WTC11 (cell line): Measurements from ENCODE around the gene ASIC1. TPM values are rescaled to one million over a fixed set of nuclear protein-coding genes. Genes with fewer than 3 reads are reported as not detected.
"Not testable (repeated sequence)": the region's sequence is repeated elsewhere in the genome, so short reads cannot be mapped to it uniquely, and the experiment has no call there.

Source experiments
- ATAC-seq: fragments of 200-7000 bp; cut with Tn5 transposase; 2 replicates; pipeline ENCODE4 v1.10.0; 2021; ENCODE audit warnings: mild to moderate bottlenecking, moderate library complexity
- CTCF ChIA-PET: fragments of 300-600 bp; sonication (Branson Sonifier 250); formaldehyde crosslinking; loops from one replicate; lab custom pipeline; 2021; ENCODE audit warnings: antibody characterized with exemption; lab: Charles Lee
- POLR2A ChIA-PET: fragments of 350-600 bp; sonication (Branson Sonifier 250); formaldehyde crosslinking; loops from one replicate; lab custom pipeline; 2021; ENCODE audit warnings: antibody characterized with exemption; lab: Charles Lee
- DNase-seq: peaks from one replicate; pipeline ENCODE4 v3.0.0; 2021; ENCODE audit warnings: low spot score
- H3K27ac Mint-ChIP-seq: 2 replicates; pipeline ENCODE4 v1.8.0; 2021; ENCODE audit warnings: mixed read lengths
- H3K27me3 Mint-ChIP-seq: 2 replicates; pipeline ENCODE4 v1.8.0; 2021; ENCODE audit warnings: low read depth, mild to moderate bottlenecking, moderate library complexity, mixed read lengths
- H3K36me3 Mint-ChIP-seq: 2 replicates; pipeline ENCODE4 v1.8.0; 2021; ENCODE audit warnings: mixed read lengths
- H3K4me1 Mint-ChIP-seq: 2 replicates; pipeline ENCODE4 v1.8.0; 2022; ENCODE audit warnings: mixed read lengths
- H3K4me3 Mint-ChIP-seq: 2 replicates; pipeline ENCODE4 v1.8.0; 2021; ENCODE audit warnings: mild to moderate bottlenecking, moderate library complexity, mixed read lengths
- H3K9me3 Mint-ChIP-seq: 2 replicates; pipeline ENCODE4 v1.8.0; 2021; ENCODE audit warnings: mixed read lengths
- ATF1 ChIP-seq: sonication (generic); formaldehyde crosslinking; IDR thresholded peaks from 2 replicates; pipeline ENCODE4 v1.8.1; 2023; ENCODE audit warnings: mild to moderate bottlenecking, moderate library complexity, missing genetic modification reagents
- ELF4 ChIP-seq: sonication (generic); formaldehyde crosslinking; IDR thresholded peaks from 2 replicates; pipeline ENCODE4 v1.8.1; 2022; ENCODE audit warnings: low read depth, mild to moderate bottlenecking, moderate library complexity, missing genetic modification reagents
- EMX1 ChIP-seq: fragments of 250-450 bp; sonication (Bioruptor Pico); IDR thresholded peaks from 2 replicates; pipeline ENCODE4 v1.8.0; 2021; ENCODE audit warnings: mild to moderate bottlenecking
- FOXK1 ChIP-seq: sonication (generic); formaldehyde crosslinking; IDR thresholded peaks from 2 replicates; pipeline ENCODE4 v1.8.0; 2022; ENCODE audit warnings: mild to moderate bottlenecking, moderate library complexity, missing genetic modification reagents
- GTF2I ChIP-seq: fragments of 250-450 bp; sonication (Bioruptor Pico); conservative IDR thresholded peaks from 2 replicates; pipeline ENCODE4 v1.4.0; 2021; ENCODE audit warnings: mild to moderate bottlenecking
- IRF2 ChIP-seq: sonication (generic); formaldehyde crosslinking; IDR thresholded peaks from 2 replicates; pipeline ENCODE4 v1.8.0; 2022; ENCODE audit warnings: low read depth, missing genetic modification reagents, borderline replicate concordance
- MYBL2 ChIP-seq: sonication (generic); formaldehyde crosslinking; IDR thresholded peaks from 2 replicates; pipeline ENCODE4 v1.8.1; 2023; ENCODE audit warnings: mild to moderate bottlenecking, moderate library complexity, missing genetic modification reagents
- NFYB ChIP-seq: sonication (generic); formaldehyde crosslinking; conservative IDR thresholded peaks from 2 replicates; pipeline ENCODE4 v1.8.0; 2022; ENCODE audit warnings: low read depth, missing genetic modification reagents
- NR2C2 ChIP-seq: sonication (generic); formaldehyde crosslinking; IDR thresholded peaks from 2 replicates; pipeline ENCODE4 v1.8.0; 2022; ENCODE audit warnings: mild to moderate bottlenecking, missing genetic modification reagents
- NR3C1 ChIP-seq: sonication (generic); formaldehyde crosslinking; conservative IDR thresholded peaks from 2 replicates; pipeline ENCODE4 v1.8.1; 2023; ENCODE audit warnings: low read depth, mild to moderate bottlenecking, missing genetic modification reagents
- RELA ChIP-seq: sonication (generic); formaldehyde crosslinking; IDR thresholded peaks from 2 replicates; pipeline ENCODE4 v1.8.1; 2022; ENCODE audit warnings: missing genetic modification reagents, mild to moderate bottlenecking, borderline replicate concordance
- ZNF232 ChIP-seq: sonication (generic); formaldehyde crosslinking; IDR thresholded peaks from 2 replicates; pipeline ENCODE4 v1.8.0; 2022; ENCODE audit warnings: mild to moderate bottlenecking, missing genetic modification reagents
- ZNF263 ChIP-seq: sonication (generic); formaldehyde crosslinking; IDR thresholded peaks from 2 replicates; pipeline ENCODE4 v1.8.1; 2022; ENCODE audit warnings: low read depth, mild to moderate bottlenecking, moderate library complexity, missing genetic modification reagents
- total RNA-seq: library from RNA; stranded (reverse); gene quantifications from 3 replicates; pipeline ENCODE4 v1.2.3, GENCODE V29; 2021
- TF ChIP-seq, protein P1 (sequence below): sonication (generic); formaldehyde crosslinking; IDR thresholded peaks from 2 replicates; pipeline ENCODE4 v1.8.1; 2022; ENCODE audit warnings: low read depth, mild to moderate bottlenecking, moderate library complexity, missing genetic modification reagents, borderline replicate concordance
- TF ChIP-seq, protein P2 (sequence below): sonication (generic); formaldehyde crosslinking; IDR thresholded peaks from 2 replicates; pipeline ENCODE4 v1.8.1; 2023; ENCODE audit warnings: mild to moderate bottlenecking, missing genetic modification reagents
- TF ChIP-seq, protein P3 (sequence below): fragments of 250-450 bp; sonication (Bioruptor Pico); conservative IDR thresholded peaks from 2 replicates; pipeline ENCODE4 v1.9.0; 2021; ENCODE audit warnings: mild to moderate bottlenecking
- TF ChIP-seq, protein P4 (sequence below): sonication (generic); formaldehyde crosslinking; IDR thresholded peaks from 2 replicates; pipeline ENCODE4 v1.8.0; 2023; ENCODE audit warnings: mild to moderate bottlenecking, missing genetic modification reagents

The ASIC1 gene
- total RNA-seq, 1 experiment from 2014 or later = 4.9 TPM

DNA sequence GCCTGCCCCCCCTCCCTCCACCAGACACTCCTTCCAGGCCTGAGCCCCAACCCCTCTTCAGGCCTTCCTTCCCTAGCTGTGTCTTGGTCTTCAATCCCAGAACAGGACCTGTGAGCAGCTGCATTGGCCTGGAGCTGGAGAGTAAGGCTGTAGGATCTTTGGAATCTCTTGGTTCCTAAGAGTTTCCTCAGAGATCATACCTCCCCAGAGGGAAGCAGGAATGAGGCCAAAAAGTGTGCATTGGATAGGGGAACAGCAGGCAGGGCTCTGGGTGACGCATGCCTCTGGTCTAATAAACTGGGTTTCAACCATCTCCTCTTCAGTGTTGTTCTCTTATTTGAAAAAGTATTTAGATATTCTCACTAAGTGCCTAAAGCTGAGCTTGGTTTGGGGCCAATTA lies 25.9 kb downstream of the ASIC1 start:
- Mint-ChIP-seq H3K4me1 (peaks cover 24% of the 10 kb centered on the region), H3K27me3 (peaks cover 32% of the 10 kb centered on the region), H3K9me3 (no peaks in the 10 kb centered on the region), H3K27ac (peak overlapping the region; percentile 60; the same call in 1 of the 2 replicates), H3K36me3 (peaks cover 19% of the 10 kb centered on the region), H3K4me3 (peak overlapping the region; percentile 69)
- ATAC-seq (no peak), DNase-seq (no peak)
- ChIA-PET POLR2A (no interaction called here), CTCF (interaction anchor here (1.2 to 1.3 kb wide), 4 partner anchors 13 to 116 kb away, joined by 4 to 5 read pairs (median 4); no protein-coding TSS in a partner anchor)
- TF ChIP-seq GTF2I = no peak
- no peak for TF ChIP-seq FOXK1 (CRISPR knock-in tag)
- no peak for TF ChIP-seq ATF1 (CRISPR knock-in tag)
- TF ChIP-seq, protein P1, sequence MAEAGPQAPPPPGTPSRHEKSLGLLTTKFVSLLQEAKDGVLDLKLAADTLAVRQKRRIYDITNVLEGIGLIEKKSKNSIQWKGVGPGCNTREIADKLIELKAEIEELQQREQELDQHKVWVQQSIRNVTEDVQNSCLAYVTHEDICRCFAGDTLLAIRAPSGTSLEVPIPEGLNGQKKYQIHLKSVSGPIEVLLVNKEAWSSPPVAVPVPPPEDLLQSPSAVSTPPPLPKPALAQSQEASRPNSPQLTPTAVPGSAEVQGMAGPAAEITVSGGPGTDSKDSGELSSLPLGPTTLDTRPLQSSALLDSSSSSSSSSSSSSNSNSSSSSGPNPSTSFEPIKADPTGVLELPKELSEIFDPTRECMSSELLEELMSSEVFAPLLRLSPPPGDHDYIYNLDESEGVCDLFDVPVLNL (CRISPR knock-in tag) = no peak
- TF ChIP-seq MYBL2 (CRISPR knock-in tag) = no peak
- TF ChIP-seq, protein P2, sequence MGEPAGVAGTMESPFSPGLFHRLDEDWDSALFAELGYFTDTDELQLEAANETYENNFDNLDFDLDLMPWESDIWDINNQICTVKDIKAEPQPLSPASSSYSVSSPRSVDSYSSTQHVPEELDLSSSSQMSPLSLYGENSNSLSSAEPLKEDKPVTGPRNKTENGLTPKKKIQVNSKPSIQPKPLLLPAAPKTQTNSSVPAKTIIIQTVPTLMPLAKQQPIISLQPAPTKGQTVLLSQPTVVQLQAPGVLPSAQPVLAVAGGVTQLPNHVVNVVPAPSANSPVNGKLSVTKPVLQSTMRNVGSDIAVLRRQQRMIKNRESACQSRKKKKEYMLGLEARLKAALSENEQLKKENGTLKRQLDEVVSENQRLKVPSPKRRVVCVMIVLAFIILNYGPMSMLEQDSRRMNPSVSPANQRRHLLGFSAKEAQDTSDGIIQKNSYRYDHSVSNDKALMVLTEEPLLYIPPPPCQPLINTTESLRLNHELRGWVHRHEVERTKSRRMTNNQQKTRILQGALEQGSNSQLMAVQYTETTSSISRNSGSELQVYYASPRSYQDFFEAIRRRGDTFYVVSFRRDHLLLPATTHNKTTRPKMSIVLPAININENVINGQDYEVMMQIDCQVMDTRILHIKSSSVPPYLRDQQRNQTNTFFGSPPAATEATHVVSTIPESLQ (CRISPR knock-in tag) = no peak
- TF ChIP-seq ZNF232 (CRISPR knock-in tag) = no peak

DNA sequence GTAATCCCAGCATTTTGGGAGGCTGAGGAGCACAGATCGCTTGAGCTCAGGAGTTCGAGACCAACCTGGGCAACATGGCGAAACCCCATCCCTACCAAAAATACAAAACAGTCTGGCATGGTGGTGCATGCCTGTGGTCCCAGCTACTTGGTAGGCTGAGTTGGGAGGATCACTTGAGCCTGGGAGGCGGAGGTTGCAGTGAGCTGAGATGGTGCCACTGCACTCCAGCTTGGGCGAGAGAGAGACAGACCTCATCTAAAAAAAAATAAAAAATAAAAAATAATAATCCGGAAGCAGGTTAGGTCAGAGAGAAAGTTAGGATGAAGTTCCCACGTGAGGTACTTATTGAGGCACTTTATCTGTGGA lies 27.0 kb downstream of the ASIC1 start:
- H3K27me3 Mint-ChIP-seq = peaks cover 32% of the 10 kb centered on the region
- ATAC-seq, H3K9me3 Mint-ChIP-seq, DNase-seq: not testable (repeated sequence)
- H3K4me1 Mint-ChIP-seq = peaks cover 24% of the 10 kb centered on the region
- ChIA-PET CTCF (interaction anchor here (0.6 to 2.6 kb wide), 30 partner anchors 8 to 681 kb away, joined by 3 to 78 read pairs (median 5); partner anchors contain the start of genes CERS5, COX14, GPD1 and TMBIM6), POLR2A (interaction anchor here (0.5 to 1.7 kb wide), 13 partner anchors 14 to 675 kb away, joined by 3 to 14 read pairs (median 4); partner anchors contain the start of genes CERS5, COX14, GPD1 and LIMA1)
- H3K36me3 Mint-ChIP-seq = peaks cover 29% of the 10 kb centered on the region
- H3K4me3 Mint-ChIP-seq = peak overlapping the region; percentile 89
- peak overlapping the region; percentile 94 for H3K27ac Mint-ChIP-seq

DNA sequence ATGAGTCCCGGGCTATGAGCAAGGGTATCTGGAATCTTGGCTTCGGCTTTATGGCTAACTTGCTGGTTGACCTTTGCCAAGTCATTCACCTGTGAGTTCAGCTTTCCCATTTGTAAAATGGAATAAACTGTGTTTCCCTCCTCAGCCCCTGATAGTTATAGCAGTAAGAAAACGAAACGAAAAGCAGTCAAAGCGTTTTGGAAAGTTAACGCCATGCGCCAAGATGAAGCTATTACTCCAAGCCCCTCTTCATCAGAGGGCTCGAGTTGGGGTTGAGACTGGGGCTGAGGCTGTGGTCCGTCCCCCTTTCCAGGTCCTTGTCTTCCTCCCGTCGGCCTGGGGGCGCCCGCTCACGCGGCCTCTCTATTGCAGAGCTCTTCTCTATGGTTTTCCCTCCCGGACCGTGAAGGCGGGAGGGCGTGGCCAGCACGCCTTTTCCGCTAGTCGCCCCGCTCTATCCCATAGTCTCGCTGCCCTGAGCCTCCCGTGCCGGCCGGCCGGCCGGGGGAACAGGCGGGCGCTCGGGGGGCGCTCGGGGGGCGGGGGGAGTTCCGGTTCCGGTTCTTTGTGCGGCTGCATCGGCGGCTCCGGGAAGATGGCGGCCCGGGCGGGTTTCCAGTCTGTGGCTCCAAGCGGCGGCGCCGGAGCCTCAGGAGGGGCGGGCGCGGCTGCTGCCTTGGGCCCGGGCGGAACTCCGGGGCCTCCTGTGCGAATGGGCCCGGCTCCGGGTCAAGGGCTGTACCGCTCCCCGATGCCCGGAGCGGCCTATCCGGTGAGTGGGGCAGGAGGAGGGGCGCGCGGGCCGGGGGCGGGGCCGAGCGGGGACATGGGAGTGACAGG lies 27.6 kb downstream of the ASIC1 start, which contains the start of gene SMARCD1:
Gene SMARCD1 (plus strand): TSS at position 568 of the 840 bp plus-strand sequence. CDS start 28 bp downstream, at position 596.
- Mint-ChIP-seq H3K4me1 (peaks cover 24% of the 10 kb centered on the region), H3K4me3 (peak within 1 kb of the TSS; percentile 89), H3K27me3 (peaks cover 26% of the 10 kb centered on the region), H3K9me3 (no peaks in the 10 kb centered on the region), H3K27ac (peak within 1 kb of the TSS; percentile 94), H3K36me3 (peaks cover 35% of the 10 kb centered on the region)
- DNase-seq (peak; percentile 96), ATAC-seq (peak; percentile 93)
- ChIA-PET CTCF (interaction anchor here (0.6 to 2.6 kb wide), 31 partner anchors 8 to 908 kb away, joined by 3 to 78 read pairs (median 5); partner anchors contain the start of genes CERS5, COX14, GPD1 and TMBIM6), POLR2A (interaction anchor here (0.5 to 1.7 kb wide), 14 partner anchors 14 to 674 kb away, joined by 3 to 14 read pairs (median 4); partner anchors contain the start of genes CERS5, COX14, GPD1 and LIMA1)
- TF ChIP-seq EMX1 (no peak), ELF4 (CRISPR knock-in tag) (no peak), NFYB (CRISPR knock-in tag) (no peak), NR2C2 (CRISPR knock-in tag) (no peak), ZNF263 (CRISPR knock-in tag) (no peak), RELA (no peak), IRF2 (CRISPR knock-in tag) (no peak), NR3C1 (CRISPR knock-in tag) (no peak)
- TF ChIP-seq, protein P3, sequence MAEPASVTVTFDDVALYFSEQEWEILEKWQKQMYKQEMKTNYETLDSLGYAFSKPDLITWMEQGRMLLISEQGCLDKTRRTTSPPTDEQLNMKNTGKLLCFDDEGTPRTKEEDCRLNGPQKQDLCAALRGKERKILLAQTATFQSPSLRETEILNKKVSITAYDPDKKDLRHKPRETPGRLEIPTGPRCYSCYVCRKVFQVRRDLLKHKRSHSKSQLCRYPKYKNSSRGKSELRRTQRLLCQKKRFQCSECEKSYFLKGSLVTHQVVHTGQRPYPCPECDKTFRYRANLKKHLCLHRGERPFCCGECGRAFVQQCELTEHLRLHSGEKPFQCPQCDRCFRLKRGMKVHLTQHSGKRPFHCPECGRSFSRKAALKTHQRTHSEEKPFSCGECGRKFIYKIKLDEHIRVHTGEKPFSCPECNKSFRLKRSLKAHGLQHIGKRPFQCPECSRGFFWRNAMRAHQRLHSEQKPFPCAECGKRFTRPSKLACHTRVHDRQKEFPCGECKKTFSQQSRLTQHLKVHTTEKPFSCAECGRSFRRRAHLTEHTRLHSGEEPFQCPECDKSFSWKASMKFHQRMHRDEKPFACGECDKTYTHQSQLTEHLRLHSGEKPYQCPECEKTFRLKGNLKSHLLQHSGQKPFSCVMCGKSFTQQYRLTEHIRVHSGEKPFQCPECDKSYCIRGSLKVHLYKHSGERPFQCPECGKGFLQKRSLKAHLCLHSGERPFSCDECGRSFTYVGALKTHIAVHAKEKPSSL (CRISPR knock-in tag) = no peak
- TF ChIP-seq, protein P4, sequence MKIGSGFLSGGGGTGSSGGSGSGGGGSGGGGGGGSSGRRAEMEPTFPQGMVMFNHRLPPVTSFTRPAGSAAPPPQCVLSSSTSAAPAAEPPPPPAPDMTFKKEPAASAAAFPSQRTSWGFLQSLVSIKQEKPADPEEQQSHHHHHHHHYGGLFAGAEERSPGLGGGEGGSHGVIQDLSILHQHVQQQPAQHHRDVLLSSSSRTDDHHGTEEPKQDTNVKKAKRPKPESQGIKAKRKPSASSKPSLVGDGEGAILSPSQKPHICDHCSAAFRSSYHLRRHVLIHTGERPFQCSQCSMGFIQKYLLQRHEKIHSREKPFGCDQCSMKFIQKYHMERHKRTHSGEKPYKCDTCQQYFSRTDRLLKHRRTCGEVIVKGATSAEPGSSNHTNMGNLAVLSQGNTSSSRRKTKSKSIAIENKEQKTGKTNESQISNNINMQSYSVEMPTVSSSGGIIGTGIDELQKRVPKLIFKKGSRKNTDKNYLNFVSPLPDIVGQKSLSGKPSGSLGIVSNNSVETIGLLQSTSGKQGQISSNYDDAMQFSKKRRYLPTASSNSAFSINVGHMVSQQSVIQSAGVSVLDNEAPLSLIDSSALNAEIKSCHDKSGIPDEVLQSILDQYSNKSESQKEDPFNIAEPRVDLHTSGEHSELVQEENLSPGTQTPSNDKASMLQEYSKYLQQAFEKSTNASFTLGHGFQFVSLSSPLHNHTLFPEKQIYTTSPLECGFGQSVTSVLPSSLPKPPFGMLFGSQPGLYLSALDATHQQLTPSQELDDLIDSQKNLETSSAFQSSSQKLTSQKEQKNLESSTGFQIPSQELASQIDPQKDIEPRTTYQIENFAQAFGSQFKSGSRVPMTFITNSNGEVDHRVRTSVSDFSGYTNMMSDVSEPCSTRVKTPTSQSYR = no peak
- TF ChIP-seq, protein P2 (CRISPR knock-in tag) = no peak
